GM23248 (cell line): ENCODE measurements around the gene USP37. TPM values are rescaled to one million over a fixed set of nuclear protein-coding genes. Genes with fewer than 3 reads are reported as not detected.

Source experiments
- DNase-seq: peaks from one replicate; pipeline ENCODE4 v3.0.0-alpha.2; 2015
- H2AFZ ChIP-seq: fragments of 200-600 bp; sonication (generic); 2 replicates; pipeline ENCODE4 v1.6.1; 2016; ENCODE audit warnings: antibody characterized with exemption
- H3F3A ChIP-seq: fragments of 200-600 bp; sonication (generic); 2 replicates; pipeline ENCODE4 v1.6.1; 2016; ENCODE audit warnings: mild to moderate bottlenecking, antibody characterized with exemption, mixed run types; ENCODE audit not compliant: insufficient read depth
- H3K27ac ChIP-seq: fragments of 200-600 bp; sonication (generic); 2 replicates; pipeline ENCODE4 v1.5.1; 2016; ENCODE audit warnings: mild to moderate bottlenecking
- H3K27me3 ChIP-seq: fragments of 200-600 bp; sonication (generic); replicated peaks from 2 replicates; pipeline ENCODE4 v1.6.1; 2016; ENCODE audit warnings: mild to moderate bottlenecking; ENCODE audit not compliant: insufficient read depth
- H3K36me3 ChIP-seq: fragments of 200-600 bp; sonication (generic); 2 replicates; pipeline ENCODE4 v1.6.1; 2016; ENCODE audit warnings: low read depth, mild to moderate bottlenecking
- H3K4me1 ChIP-seq: fragments of 200-600 bp; sonication (generic); 2 replicates; pipeline ENCODE4 v1.6.1; 2016; ENCODE audit warnings: mild to moderate bottlenecking; ENCODE audit not compliant: insufficient read depth
- H3K4me2 ChIP-seq: fragments of 200-600 bp; sonication (generic); one replicate; pipeline ENCODE4 v1.6.1; 2016; ENCODE audit warnings: mild to moderate bottlenecking; ENCODE audit not compliant: unreplicated experiment
- H3K4me3 ChIP-seq: fragments of 200-600 bp; sonication (generic); 2 replicates; pipeline ENCODE4 v1.5.1; 2016; ENCODE audit warnings: mild to moderate bottlenecking
- H3K79me2 ChIP-seq: fragments of 200-600 bp; sonication (generic); 2 replicates; pipeline ENCODE4 v1.6.1; 2016; ENCODE audit warnings: mild to moderate bottlenecking; ENCODE audit not compliant: insufficient read depth
- H3K9ac ChIP-seq: fragments of 200-600 bp; sonication (generic); 2 replicates; pipeline ENCODE4 v1.6.1; 2016; ENCODE audit warnings: mild to moderate bottlenecking
- H3K9me2 ChIP-seq: fragments of 200-600 bp; sonication (generic); 2 replicates; pipeline ENCODE4 v1.6.1; 2016; ENCODE audit warnings: mixed run types, mild to moderate bottlenecking, moderate library complexity; ENCODE audit not compliant: insufficient read depth
- H3K9me3 ChIP-seq: fragments of 200-600 bp; sonication (generic); one replicate; pipeline ENCODE4 v1.6.1; 2017; ENCODE audit warnings: low read depth
- H4K20me1 ChIP-seq: fragments of 200-600 bp; sonication (generic); 2 replicates; pipeline ENCODE4 v1.6.0; 2016; ENCODE audit not compliant: insufficient read depth
- EZH2 ChIP-seq: fragments of 200-600 bp; sonication (generic); IDR thresholded peaks from 2 replicates; pipeline ENCODE4 v1.6.1; 2018; ENCODE audit warnings: antibody characterized with exemption, mild to moderate bottlenecking; ENCODE audit not compliant: insufficient read depth, poor library complexity, severe bottlenecking
- EZH2phosphoT487 ChIP-seq: fragments of 200-600 bp; sonication (generic); IDR thresholded peaks from 2 replicates; pipeline ENCODE4 v1.6.1; 2018; ENCODE audit warnings: antibody characterized with exemption, moderate library complexity, mild to moderate bottlenecking, low read depth; ENCODE audit not compliant: insufficient read depth
- WGBS, 2 experiments: methylation state at CpG; one replicate each; pipeline ENCODE4 v1.1.6; 2015 to 2017; ENCODE audit warnings: low lambda C conversion rate in 2 of 2, low coverage in 1 of 2; ENCODE audit errors: missing lambda C conversion rate in 2 of 2; 5-methylcytosine and 5-hydroxymethylcytosine counted together
- in situ Hi-C: fragments of 300-500 bp; cut with MboI; formaldehyde crosslinking; loops from 2 replicates; pipeline ENCODE4 v1.15.0; 2020
- polyA plus RNA-seq: library from polyadenylated mRNA; unstranded; fragments of >200 nt; fragmentation: Nextera tagmentation; extraction: Ambion mirVana; gene quantifications from 2 replicates; pipeline ENCODE4 v1.2.1, GENCODE V29; 2016
- total RNA-seq: library from RNA; depleted of rRNA; stranded (reverse); fragments of >200 nt; shearing (Covaris generic); gene quantifications from 2 replicates; pipeline ENCODE4 v1.2.3, GENCODE V29; 2014

USP37 gene
- total and polyA plus RNA-seq, 2 experiments from 2014 or later: 5.0 to 6.6 TPM

GRCh38 chr2:218427741-218428140 lies 140.4 kb downstream of the USP37 start:
- no peaks in the 10 kb centered on the region for H3K79me2 ChIP-seq
- no peak overlapping the region for H3K9ac ChIP-seq
- H3K4me2 ChIP-seq: no peak overlapping the region
- peak; percentile 12 for DNase-seq
- no peak overlapping the region for H2AFZ ChIP-seq
- no peaks in the 10 kb centered on the region for H3K9me2 ChIP-seq
- H3K4me3 ChIP-seq: no peak overlapping the region
- no peaks in the 10 kb centered on the region for H4K20me1 ChIP-seq
- WGBS, 2 experiments: 45 to 54% methylated on average over 11 of the region's 11 CpGs
- H3K27ac ChIP-seq: no peak overlapping the region
- no peaks in the 10 kb centered on the region for H3K9me3 ChIP-seq
- H3F3A ChIP-seq: no peaks in the 10 kb centered on the region
- no peaks in the 10 kb centered on the region; the same call in 1 of the 2 replicates for H3K27me3 ChIP-seq
- no peaks in the 10 kb centered on the region for H3K36me3 ChIP-seq
- in situ Hi-C loops: no loop called here
- TF ChIP-seq EZH2phosphoT487: no peak
- TF ChIP-seq EZH2: no peak
- no peaks in the 10 kb centered on the region for H3K4me1 ChIP-seq

GRCh38 chr2:218425531-218425930 lies 142.6 kb downstream of the USP37 start:
- in situ Hi-C loops: no loop called here
- Histone ChIP-seq H3K27me3 (no peaks in the 10 kb centered on the region), H3K27ac (no peak overlapping the region), H3K4me3 (no peak overlapping the region), H3K9me3 (no peaks in the 10 kb centered on the region), H2AFZ (no peak overlapping the region), H3F3A (no peaks in the 10 kb centered on the region), H3K9me2 (no peaks in the 10 kb centered on the region), H3K9ac (no peak overlapping the region), H3K4me2 (no peak overlapping the region), H3K4me1 (no peaks in the 10 kb centered on the region), H3K36me3 (no peaks in the 10 kb centered on the region), H3K79me2 (no peaks in the 10 kb centered on the region), H4K20me1 (no peaks in the 10 kb centered on the region)
- 63 to 74% methylated on average over 10 of the region's 10 CpGs for WGBS, 2 experiments
- TF ChIP-seq EZH2phosphoT487 (no peak), EZH2 (no peak)
- no peak for DNase-seq

- Histone ChIP-seq H3K27ac (no peak overlapping the region), H3K9ac (no peak overlapping the region), H3K79me2 (no peaks in the 10 kb centered on the region), H3K9me3 (no peaks in the 10 kb centered on the region), H4K20me1 (no peaks in the 10 kb centered on the region), H3K4me3 (no peak overlapping the region), H3K36me3 (no peaks in the 10 kb centered on the region), H3K4me1 (no peaks in the 10 kb centered on the region), H3K27me3 (no peaks in the 10 kb centered on the region), H3K9me2 (no peaks in the 10 kb centered on the region), H3F3A (no peaks in the 10 kb centered on the region), H2AFZ (no peak overlapping the region), H3K4me2 (no peak overlapping the region)
- DNase-seq: no peak
- in situ Hi-C loops: no loop called here
- TF ChIP-seq EZH2phosphoT487 (no peak), EZH2 (no peak)
- 75 to 76% methylated on average over 9 of the region's 9 CpGs for WGBS, 2 experiments
Observed at GRCh38 chr2:218423584-218423983, 144.6 kb downstream of the USP37 start.

GRCh38 chr2:218422403-218423086 lies 145.6 kb downstream of the USP37 start:
- H3K4me1 ChIP-seq: no peaks in the 10 kb centered on the region
- H3F3A ChIP-seq: no peaks in the 10 kb centered on the region
- in situ Hi-C loops: no loop called here
- 63 to 68% methylated on average over 9 of the region's 9 CpGs for WGBS, 2 experiments
- no peak for DNase-seq
- H3K9ac ChIP-seq: no peak overlapping the region
- H3K27ac ChIP-seq: no peak overlapping the region
- H3K9me2 ChIP-seq: no peaks in the 10 kb centered on the region
- H3K9me3 ChIP-seq: no peaks in the 10 kb centered on the region
- H3K36me3 ChIP-seq: no peaks in the 10 kb centered on the region
- H4K20me1 ChIP-seq: no peaks in the 10 kb centered on the region
- no peaks in the 10 kb centered on the region for H3K27me3 ChIP-seq
- no peaks in the 10 kb centered on the region for H3K79me2 ChIP-seq
- no peak overlapping the region for H3K4me3 ChIP-seq
- H3K4me2 ChIP-seq: no peak overlapping the region
- H2AFZ ChIP-seq: no peak overlapping the region
- TF ChIP-seq EZH2 (no peak), EZH2phosphoT487 (no peak)
